ENCODE results near the gene TUBB2B.

DNA sequence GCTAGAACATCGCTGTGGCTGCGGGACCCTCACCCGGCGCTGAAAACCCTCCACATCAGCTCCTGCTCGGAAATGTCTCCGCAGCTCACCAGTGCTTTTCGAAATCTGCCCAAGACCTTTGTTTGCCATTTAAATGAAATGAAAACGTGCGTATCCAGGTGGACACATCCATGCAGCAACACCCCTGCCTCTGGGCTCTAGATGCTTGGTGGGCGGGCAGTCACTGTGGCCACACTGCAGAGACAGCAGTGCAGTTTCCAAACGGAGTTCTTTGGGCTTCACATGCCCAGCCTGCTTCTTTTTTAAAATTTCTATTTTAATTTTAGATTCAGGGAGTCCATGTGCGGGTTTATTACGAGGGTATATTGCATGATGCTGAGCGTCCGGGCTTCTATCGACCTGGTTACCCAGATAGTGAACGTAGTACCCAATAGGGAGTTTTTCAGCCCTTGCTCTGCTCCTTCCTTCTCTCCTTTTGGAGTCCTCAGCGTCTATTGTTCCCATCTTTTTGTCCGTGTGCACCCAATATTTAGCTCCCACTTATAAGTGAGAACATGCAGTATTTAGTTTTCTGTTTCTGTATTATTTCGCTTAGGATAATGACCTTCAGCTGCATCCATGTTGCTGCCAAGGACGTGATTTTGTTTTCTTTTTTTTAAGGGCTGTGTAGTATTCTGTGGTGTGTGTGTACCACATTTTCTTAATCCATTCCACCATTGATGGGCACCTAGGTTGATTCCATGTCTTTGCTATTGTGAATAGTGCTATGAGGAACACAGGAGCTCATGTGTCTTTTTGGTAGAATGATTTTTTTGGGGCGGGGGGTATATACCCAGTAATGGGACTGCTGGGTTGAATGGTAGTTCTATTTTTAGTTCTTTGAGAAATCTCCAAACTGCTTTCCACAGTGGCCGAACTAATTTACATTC lies 4.8 kb upstream of the TUBB2B start:
- TF ChIP-seq POLR2A (IDR thresholded peaks at IDR 0.05): no peak
- TF ChIP-seq, protein P1, sequence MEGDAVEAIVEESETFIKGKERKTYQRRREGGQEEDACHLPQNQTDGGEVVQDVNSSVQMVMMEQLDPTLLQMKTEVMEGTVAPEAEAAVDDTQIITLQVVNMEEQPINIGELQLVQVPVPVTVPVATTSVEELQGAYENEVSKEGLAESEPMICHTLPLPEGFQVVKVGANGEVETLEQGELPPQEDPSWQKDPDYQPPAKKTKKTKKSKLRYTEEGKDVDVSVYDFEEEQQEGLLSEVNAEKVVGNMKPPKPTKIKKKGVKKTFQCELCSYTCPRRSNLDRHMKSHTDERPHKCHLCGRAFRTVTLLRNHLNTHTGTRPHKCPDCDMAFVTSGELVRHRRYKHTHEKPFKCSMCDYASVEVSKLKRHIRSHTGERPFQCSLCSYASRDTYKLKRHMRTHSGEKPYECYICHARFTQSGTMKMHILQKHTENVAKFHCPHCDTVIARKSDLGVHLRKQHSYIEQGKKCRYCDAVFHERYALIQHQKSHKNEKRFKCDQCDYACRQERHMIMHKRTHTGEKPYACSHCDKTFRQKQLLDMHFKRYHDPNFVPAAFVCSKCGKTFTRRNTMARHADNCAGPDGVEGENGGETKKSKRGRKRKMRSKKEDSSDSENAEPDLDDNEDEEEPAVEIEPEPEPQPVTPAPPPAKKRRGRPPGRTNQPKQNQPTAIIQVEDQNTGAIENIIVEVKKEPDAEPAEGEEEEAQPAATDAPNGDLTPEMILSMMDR (IDR thresholded peaks at IDR 0.05): no peak

Data from uterus (tissue), 2 donors.